DND-41 (cell line): Measurements from ENCODE around the gene CTNNA3.

Experiments
- ATAC-seq: fragments of 200-7000 bp; cut with Tn5 transposase; 3 replicates; pipeline ENCODE4 v1.9.1; 2021; ENCODE audit warnings: low read depth; ENCODE audit not compliant: insufficient read depth
- DNase-seq: peaks from one replicate; pipeline ENCODE4 v3.0.0-alpha.2; 2020
- H2AFZ ChIP-seq: 2 replicates; pipeline ENCODE4 v1.6.0; 2012; ENCODE audit warnings: low read depth, low read length
- H3K27ac ChIP-seq: 2 replicates; pipeline ENCODE4 v1.5.1; 2012; ENCODE audit warnings: low read length, inconsistent platforms
- H3K27me3 ChIP-seq: fragments of 200-600 bp; sonication (generic); 2 replicates; pipeline ENCODE4 v1.6.0; 2012; ENCODE audit warnings: low read length, mild to moderate bottlenecking, inconsistent platforms; ENCODE audit not compliant: insufficient read depth, poor library complexity
- H3K36me3 ChIP-seq: 2 replicates; pipeline ENCODE4 v1.5.1; 2012; ENCODE audit warnings: low read length, inconsistent platforms; ENCODE audit not compliant: insufficient read depth
- H3K4me1 ChIP-seq: 2 replicates; pipeline ENCODE4 v1.5.1; 2012; ENCODE audit warnings: mild to moderate bottlenecking, low read length; ENCODE audit not compliant: insufficient read depth
- H3K4me2 ChIP-seq: 2 replicates; pipeline ENCODE4 v1.6.0; 2012; ENCODE audit warnings: mild to moderate bottlenecking, moderate library complexity, low read length, inconsistent platforms; ENCODE audit not compliant: insufficient read depth
- H3K4me3 ChIP-seq, 2 experiments: fragments of 200-600 bp in 1 of 2; shearing (Covaris generic) in 1 of 2; 2 replicates each; pipeline ENCODE4 v1.5.1; 2012 to 2016; ENCODE audit warnings: inconsistent platforms in 2 of 2, low read length in 2 of 2, mild to moderate bottlenecking in 2 of 2, low read depth in 1 of 2, moderate library complexity in 1 of 2
- H3K79me2 ChIP-seq: 2 replicates; pipeline ENCODE4 v1.6.0; 2012; ENCODE audit warnings: low read length, inconsistent platforms; ENCODE audit not compliant: insufficient read depth
- H3K9ac ChIP-seq: 2 replicates; pipeline ENCODE4 v1.6.0; 2012; ENCODE audit warnings: low read depth, mild to moderate bottlenecking, inconsistent platforms, low read length, moderate library complexity
- H3K9me3 ChIP-seq: 2 replicates; pipeline ENCODE4 v1.5.1; 2012; ENCODE audit warnings: low read length, moderate library complexity, mild to moderate bottlenecking, inconsistent platforms; ENCODE audit not compliant: insufficient read depth, severe bottlenecking
- H4K20me1 ChIP-seq: 2 replicates; pipeline ENCODE4 v1.6.0; 2012; ENCODE audit warnings: low read length; ENCODE audit not compliant: insufficient read depth
- CTCF ChIP-seq: IDR thresholded peaks from 2 replicates; pipeline ENCODE4 v1.5.1; 2012; ENCODE audit warnings: borderline replicate concordance, low read length, moderate library complexity, mild to moderate bottlenecking; ENCODE audit not compliant: poor library complexity, severe bottlenecking; ENCODE audit errors: extremely low read depth
- EZH2 ChIP-seq: IDR thresholded peaks from 3 replicates; pipeline ENCODE4 v1.6.1; 2012; ENCODE audit warnings: borderline replicate concordance, low read depth, mild to moderate bottlenecking, moderate library complexity, low read length, inconsistent platforms; ENCODE audit not compliant: severe bottlenecking

CTNNA3 gene

GRCh38 chr10:67259319-67259929, 436.6 kb downstream of the CTNNA3 start:
- Histone ChIP-seq H4K20me1 (no peaks in the 10 kb centered on the region), H3K27me3 (no peaks in the 10 kb centered on the region), H3K79me2 (no peaks in the 10 kb centered on the region), H3K9ac (no peak overlapping the region), H3K4me1 (no peaks in the 10 kb centered on the region), H3K4me3 (no peak overlapping the region), H3K36me3 (no peaks in the 10 kb centered on the region), H3K27ac (no peak overlapping the region), H3K4me2 (no peak overlapping the region), H3K9me3 (no peaks in the 10 kb centered on the region), H2AFZ (no peak overlapping the region)
- no peak for ATAC-seq
- DNase-seq, result no peak
- TF ChIP-seq EZH2 (no peak), CTCF (no peak)

- ATAC-seq, result no peak
- Histone ChIP-seq H2AFZ (no peak overlapping the region), H3K27me3 (no peaks in the 10 kb centered on the region), H3K4me1 (no peaks in the 10 kb centered on the region), H3K27ac (no peak overlapping the region), H3K9ac (no peak overlapping the region), H3K36me3 (no peaks in the 10 kb centered on the region), H3K79me2 (no peaks in the 10 kb centered on the region), H4K20me1 (no peaks in the 10 kb centered on the region), H3K4me3 (no peak overlapping the region), H3K4me2 (no peak overlapping the region), H3K9me3 (no peaks in the 10 kb centered on the region)
- no peak for DNase-seq
- TF ChIP-seq CTCF (no peak), EZH2 (no peak)
Measured at GRCh38 chr10:67257427-67258144, 438.4 kb downstream of the CTNNA3 start.

- Histone ChIP-seq H3K4me3 (no peak overlapping the region), H4K20me1 (no peaks in the 10 kb centered on the region), H3K9me3 (no peaks in the 10 kb centered on the region), H3K27ac (no peak overlapping the region), H3K4me1 (no peaks in the 10 kb centered on the region), H2AFZ (no peak overlapping the region), H3K4me2 (no peak overlapping the region), H3K79me2 (no peaks in the 10 kb centered on the region), H3K9ac (no peak overlapping the region), H3K27me3 (no peaks in the 10 kb centered on the region), H3K36me3 (no peaks in the 10 kb centered on the region)
- ATAC-seq (no peak), DNase-seq (no peak)
- TF ChIP-seq CTCF (no peak), EZH2 (no peak)
Measured at GRCh38 chr10:67257018-67257417, 439.0 kb downstream of the CTNNA3 start.
